ENCODE results near the gene DKKL1.
A peak's percentile ranks its signal among the peaks of the same experiment; 100 is the strongest.

The DKKL1 gene

DNA sequence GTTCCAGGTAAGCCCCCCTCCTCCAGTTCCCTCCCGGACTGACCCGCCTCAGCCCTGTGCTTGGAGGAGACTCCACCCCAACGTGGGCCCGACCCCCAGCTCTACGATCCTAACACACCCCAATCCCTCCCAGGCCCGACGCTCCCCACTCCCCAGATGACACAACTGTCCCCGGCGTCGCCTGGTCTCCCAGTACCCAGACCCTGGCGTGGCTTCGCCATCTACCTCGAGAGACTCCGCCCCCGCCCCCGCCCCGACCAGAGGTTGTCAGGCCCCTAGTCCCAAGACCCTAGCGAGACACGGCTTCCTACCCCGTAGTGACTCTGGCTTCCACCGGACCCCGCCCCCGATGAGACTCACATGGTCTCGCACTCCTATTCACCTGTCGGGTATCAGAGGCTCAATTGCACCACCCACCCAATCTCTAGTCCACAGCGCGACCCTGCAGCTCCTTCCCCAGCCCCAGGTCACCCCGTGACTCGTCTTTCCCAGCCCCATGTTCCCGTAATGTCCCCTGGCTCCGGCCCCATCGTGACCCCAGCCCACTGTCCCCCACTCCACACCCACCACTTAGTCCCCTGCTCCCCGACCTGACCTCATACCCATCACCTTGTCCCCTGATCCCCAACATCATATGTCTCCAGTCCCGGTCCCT, 25.5 kb upstream of the DKKL1 start:
- peak; percentile 32 for DNase-seq

- DNase-seq = peak; percentile 70
These were observed 24.9 kb upstream of the DKKL1 start for GRCh38 chr19:49338691-49339300.

DNA sequence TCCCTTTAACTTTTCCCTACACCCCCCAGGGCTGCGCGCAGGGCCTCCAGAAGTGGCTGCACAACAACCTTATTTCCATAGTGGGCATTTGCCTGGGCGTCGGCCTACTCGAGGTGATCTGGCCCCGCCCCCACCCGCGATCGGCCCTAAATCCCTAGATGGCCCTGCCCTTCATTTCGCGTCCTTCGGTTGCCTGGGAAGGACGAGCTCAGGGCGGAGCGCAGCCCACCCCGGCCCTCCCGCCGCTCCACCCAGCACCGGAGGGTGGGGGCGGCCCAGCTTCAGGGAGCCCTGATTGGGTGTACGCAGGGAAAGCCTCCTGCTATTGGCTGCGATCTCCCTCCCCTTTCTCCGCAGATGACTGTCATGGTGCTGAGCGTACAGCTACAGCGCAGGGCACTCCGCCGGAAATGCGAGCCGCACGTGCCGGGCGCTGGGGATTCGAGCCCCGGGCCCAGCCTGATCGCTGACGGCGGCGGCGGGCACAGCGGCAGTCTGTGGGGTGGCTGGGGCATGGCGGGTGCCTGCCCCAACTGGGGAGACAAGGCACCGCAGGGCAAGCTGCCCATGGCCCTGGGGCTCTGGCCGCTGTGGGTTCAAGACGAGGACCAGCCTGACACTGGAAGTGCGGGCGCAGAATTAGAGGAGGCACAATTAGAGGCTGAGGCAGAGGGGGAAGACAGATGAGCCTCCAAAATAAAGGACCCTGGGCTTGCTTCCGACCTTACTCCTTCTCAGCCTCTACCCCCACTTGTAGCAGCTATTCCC, 24.2 kb upstream of the DKKL1 start:
- peak; percentile 93 for DNase-seq

DNA sequence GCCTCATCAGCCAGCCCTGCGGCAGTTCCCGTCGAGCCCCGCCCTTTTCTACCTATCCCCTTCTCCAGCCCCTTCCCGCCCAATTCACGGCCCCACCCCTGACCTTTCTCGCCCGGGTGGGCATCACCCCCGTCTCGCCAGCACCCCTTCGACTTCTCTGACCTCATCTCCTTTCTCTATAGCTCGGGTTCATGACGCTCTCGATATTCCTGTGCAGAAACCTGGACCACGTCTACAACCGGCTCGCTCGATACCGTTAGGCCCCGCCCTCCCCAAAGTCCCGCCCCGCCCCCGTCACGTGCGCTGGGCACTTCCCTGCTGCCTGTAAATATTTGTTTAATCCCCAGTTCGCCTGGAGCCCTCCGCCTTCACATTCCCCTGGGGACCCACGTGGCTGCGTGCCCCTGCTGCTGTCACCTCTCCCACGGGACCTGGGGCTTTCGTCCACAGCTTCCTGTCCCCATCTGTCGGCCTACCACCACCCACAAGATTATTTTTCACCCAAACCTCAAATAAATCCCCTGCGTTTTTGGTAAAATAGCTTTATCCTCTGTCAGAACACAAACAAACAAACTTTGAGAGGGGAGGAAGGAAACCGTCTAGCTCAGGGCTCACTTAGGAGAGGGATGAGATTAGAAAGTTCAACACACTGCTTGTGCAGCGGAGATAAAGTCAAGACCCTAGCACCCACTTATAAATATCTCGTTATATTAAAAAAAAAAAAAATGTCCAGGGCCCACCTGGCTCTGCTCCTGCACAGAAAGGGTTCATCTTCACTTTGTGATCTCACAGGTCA, 23.4 kb upstream of the DKKL1 start:
- peak; percentile 84 for DNase-seq

DNA sequence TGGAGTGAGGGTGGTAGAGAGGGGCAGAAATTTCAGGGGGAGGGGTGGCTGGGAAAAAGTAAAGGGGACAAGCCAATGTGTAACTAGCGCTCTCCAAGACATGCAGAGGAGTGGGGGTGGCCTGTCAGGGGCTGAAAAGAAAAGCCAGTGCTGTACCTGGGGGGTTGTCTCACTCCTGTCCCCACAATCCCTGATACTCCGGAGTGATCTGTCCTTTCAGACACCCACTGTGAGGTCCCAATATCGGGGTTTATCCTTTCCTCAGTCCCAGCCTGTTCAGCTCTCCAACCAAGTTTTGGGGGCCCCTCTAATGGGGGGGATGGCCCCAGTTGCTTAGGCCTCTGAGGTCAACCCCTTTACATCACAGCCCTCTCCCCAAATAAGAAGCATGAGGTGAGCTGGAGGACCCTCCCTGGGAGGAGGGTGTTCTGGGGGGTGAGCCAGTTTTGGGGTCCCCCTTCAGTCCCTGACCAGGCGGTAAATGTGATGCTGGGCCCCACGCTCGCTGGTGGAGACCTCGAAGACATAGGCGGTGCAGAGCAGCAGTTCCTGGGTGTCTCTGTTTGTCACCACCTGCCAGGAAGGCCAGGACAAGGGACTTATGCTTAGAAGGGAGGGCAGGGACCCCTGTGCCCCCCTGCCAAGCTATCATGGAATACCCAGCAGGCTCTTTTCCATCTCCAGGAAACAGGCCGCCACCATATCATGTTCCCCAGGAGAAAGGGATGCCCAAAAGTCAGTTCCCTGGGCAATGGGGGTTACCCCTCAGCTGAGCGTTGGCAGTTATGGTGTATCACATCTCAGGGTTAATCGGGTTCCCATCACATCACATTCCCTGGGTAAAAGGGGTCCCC, 22.6 kb upstream of the DKKL1 start:
- DNase-seq = peak; percentile 22

DNA sequence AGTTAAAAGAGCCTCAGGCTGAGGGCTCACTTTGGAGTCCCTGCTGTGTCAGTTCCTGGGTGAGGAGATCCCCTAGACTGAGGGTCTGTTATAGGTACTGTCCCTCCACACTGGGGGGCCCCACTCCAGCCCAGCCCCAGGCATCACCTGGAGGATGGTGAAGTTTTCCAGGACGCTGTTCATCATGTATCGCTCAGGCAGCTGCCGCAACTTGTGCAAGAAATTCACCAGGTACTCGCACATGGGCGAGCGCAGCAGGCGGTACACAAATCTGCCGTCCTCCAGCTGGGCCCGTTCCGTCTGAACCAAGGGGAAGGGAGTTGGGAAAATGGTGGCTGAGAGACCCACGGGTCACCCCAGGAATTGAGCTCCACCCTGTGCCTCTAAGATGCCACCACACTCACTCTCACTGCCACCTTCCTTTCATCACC, 21.4 kb upstream of the DKKL1 start:
- peak; percentile 13 for DNase-seq

DNA sequence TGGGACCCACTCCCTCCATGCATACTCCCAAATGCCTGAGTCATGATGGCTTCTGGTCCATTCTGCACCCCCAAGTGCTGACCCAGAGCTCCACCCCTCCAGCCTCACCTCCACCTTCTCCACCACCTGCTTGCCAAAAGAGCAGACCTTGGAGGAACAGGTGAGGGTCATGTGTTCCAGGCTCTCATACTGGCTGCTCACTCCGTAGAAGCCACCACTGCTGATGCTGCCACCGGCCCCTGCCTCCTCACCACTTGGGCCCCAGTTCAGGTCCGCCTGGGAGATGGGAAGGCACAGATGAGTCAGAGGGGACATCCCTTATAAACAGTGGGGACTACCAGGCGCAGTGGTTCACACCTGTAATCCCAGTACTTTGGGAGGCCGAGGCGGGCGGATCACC, 20.6 kb upstream of the DKKL1 start:
- DNase-seq = peak; percentile 20

- DNase-seq = no peak
These were observed 18.9 kb upstream of the DKKL1 start for GRCh38 chr19:49344505-49345423.

DNA sequence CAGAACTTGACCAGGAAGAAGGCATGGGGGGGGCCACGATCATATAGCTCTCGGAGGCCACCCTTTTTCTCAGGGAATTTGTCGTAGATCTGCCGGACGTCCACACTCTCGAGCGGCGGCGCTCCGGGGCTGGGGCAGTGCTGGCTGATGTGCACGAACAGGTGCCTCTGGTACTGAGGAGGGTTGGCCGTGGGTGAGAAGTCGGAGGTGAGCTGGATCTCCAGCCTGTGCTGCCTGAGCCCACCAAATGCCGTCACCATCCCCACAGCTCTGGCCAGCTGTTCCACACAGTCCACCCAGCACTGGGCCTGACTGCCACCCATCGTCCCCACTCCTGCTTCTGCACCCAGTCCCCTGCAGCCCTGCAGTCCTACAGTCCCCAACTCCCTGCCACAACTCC, 16.5 kb upstream of the DKKL1 start:
- DNase-seq = no peak

DNA sequence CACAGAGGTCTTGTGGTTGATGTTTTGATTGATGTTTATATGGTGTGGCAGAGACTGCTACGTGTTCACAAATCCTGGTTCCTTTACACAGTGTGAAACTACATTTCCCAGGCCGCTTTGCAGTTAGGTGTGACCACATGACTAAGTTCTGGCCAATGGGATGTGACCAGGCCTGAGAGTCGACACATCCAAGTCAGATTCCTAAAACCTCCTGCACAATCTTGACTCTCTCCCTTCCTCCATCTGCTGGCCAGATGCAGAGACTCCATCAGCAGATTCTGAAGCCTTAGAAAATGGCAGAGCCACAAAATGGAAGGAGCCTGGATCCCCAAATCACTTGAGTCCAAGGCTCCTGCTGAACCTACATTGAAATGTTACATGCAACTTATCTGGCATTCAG, 15.8 kb upstream of the DKKL1 start:
- no peak for DNase-seq

DNA sequence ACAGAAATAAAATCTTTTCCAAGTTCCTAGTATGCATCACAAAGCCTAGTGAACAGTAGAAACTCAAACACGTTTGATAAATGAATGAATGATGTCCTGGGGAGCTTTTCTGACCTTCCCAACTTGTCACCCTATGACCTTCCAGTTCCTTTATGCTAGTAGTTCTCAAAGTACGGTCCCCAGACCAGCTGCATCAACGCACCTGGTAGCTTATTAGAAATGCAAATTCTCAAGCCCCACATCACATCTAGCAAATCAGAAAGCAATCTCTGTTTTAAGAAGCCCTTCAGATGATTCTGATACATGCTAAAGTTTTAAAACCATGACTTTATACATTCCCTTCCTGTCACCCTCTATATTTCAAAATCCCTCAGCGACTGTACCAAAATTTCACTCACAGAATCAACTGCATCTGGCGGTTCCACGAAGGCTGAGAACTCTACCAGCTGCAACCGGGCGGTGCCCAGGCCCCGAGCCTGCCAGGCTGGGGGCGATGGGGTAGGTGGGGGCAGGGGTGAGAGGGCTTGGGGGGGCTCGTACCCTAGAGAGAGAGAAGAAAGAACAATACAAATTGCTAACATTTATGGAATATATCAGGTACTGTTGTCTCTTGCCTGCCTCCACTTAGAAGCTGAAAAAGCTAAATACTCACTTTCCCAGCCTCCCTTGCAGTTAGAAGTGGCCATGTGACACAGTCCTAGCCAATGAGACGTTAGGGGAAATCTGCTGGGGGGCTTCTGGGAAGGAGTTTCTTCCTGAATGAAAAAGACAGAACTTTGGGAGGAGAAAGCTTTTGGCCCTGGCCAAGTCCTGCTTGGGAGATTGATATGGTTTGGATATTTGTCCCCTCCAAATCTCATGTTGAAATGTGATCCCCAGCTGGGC, 15.1 kb upstream of the DKKL1 start:
- no peak for DNase-seq

- DNase-seq = no peak
These were observed 14.1 kb upstream of the DKKL1 start for GRCh38 chr19:49349567-49349966.

- DNase-seq = peak; percentile 67
These were observed 7.7 kb upstream of the DKKL1 start for GRCh38 chr19:49355909-49356353.

GRCh38 chr19:49356382-49356781, 7.3 kb upstream of the DKKL1 start:
- DNase-seq = no peak

- no peak for DNase-seq
These were observed 6.5 kb upstream of the DKKL1 start for GRCh38 chr19:49357186-49357585.

- DNase-seq = no peak
These were observed 3.5 kb upstream of the DKKL1 start for GRCh38 chr19:49359851-49360820.

DNA sequence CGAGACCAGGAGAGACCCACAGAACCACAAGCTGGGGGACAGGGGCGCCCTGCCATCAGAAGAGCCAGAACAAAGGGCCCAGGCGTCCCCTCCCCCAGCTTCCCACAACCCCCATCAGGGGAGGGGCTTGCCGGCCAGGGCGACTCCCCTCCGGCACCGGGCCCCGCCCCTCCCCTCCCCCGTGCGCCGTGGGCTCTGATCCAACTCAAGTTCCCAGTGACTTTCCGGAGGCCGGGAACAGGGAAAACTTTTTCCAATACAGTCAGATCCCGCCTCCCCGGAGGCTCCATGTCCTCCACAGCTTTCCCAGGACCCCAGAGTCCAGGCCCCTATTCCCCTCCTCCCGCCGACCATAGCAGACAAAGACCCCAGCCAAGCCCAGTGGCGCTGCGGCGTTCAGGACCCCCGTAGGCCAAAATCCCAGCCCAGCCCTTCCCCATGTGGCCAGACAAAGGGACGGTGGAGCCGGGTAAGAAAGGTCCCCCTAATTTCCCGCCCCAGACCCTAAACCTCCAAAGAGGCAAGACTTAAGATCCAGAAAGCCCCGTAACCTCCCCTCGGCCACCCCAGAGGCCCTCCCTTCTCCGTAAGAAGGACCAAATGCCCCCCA, 2.1 kb upstream of the DKKL1 start:
- DNase-seq = peak; percentile 94

Data from femur (tissue), 1 donor.